Measurements from ENCODE around the gene GJC1. TPM values are rescaled to one million over a fixed set of nuclear protein-coding genes. Genes with fewer than 3 reads are reported as not detected.

GJC1 gene
- total RNA-seq, 1 donor from 2014 or later = 0.53 TPM

DNA sequence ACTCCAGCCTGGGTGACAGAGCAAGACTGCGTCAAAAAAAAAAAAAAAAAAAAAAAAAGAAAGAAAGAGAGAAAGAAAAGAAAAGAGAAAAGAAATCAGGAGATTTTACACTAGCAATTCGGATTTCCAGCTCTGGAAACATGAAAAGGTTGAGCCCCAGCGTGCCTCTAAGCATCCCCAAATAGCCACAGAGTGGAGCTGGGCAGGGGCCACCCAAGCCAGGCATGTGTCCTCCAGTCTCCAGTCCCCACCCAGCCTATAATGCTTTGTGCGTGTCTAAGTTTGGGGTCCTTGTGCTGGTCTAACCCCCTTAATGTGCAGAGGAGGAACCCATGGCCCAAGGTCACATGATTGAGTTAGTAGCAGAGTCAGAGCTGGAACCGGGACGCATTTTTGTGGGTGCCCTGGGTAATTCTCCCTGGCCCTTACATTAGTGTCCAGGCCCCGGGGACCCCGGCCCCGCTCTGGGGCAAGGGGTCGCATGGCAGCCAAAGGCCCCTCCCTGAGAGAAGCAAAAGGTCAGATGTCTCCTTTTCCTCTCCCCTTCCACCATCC lies 51.4 kb downstream of the GJC1 start:
- FAIRE-seq (no peak), DNase-seq (ENCODE audit: low read depth) (no peak)
- TF ChIP-seq, protein P1, sequence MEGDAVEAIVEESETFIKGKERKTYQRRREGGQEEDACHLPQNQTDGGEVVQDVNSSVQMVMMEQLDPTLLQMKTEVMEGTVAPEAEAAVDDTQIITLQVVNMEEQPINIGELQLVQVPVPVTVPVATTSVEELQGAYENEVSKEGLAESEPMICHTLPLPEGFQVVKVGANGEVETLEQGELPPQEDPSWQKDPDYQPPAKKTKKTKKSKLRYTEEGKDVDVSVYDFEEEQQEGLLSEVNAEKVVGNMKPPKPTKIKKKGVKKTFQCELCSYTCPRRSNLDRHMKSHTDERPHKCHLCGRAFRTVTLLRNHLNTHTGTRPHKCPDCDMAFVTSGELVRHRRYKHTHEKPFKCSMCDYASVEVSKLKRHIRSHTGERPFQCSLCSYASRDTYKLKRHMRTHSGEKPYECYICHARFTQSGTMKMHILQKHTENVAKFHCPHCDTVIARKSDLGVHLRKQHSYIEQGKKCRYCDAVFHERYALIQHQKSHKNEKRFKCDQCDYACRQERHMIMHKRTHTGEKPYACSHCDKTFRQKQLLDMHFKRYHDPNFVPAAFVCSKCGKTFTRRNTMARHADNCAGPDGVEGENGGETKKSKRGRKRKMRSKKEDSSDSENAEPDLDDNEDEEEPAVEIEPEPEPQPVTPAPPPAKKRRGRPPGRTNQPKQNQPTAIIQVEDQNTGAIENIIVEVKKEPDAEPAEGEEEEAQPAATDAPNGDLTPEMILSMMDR (IDR thresholded peaks at IDR 0.05; ENCODE audit: insufficient read depth, low read length, severe bottlenecking) = no peak
- Histone ChIP-seq H3K27me3 (ENCODE audit: control insufficient read depth, insufficient read depth, low read length) (peaks cover 2% of the 10 kb centered on the region), H3K4me3 (ENCODE audit: low read depth, low read length) (no peak overlapping the region), H3K36me3 (ENCODE audit: control insufficient read depth, insufficient read depth, low read length) (no peaks in the 10 kb centered on the region)

DNA sequence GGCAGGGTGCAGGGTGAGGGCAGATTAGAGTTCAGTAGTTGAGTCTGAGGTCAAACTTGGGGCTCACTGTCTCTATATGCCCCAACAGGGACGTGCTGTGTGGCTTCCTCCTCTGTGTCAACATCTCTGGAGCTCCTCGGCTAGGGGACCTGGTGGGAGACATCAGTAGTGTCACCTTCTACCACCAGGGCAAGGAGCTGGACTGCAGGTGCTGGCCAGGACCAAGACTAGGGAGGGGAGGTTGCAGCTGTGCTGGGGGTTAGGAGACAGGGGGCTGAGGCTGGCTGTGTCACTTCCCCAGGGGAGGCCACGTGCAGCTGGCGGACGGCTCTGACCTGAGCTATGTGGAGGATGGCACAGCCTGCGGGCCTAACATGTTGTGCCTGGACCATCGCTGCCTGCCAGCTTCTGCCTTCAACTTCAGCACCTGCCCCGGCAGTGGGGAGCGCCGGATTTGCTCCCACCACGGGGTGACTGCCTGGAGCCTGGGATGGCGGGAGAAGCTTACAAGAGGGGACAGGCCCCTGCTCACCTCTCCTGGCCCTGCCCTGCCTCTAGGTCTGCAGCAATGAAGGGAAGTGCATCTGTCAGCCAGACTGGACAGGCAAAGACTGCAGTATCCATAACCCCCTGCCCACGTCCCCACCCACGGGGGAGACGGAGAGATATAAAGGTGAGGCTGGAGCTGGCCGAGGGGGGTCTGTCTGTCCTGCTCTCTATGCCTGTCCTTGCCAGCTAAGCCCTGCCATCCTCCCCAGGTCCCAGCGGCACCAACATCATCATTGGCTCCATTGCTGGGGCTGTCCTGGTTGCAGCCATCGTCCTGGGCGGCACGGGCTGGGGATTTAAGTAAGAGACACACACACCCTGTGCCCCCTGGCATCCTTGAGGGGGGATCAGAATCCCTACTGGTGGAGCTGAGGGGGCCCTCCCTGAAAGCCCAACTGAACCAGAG lies 52.4 kb downstream of the GJC1 start:
- H3K27me3 ChIP-seq (ENCODE audit: control insufficient read depth, insufficient read depth, low read length) = peaks cover 4% of the 10 kb centered on the region
- FAIRE-seq (peak; percentile 28), DNase-seq (ENCODE audit: low read depth) (no peak)
- TF ChIP-seq, protein P1 (IDR thresholded peaks at IDR 0.05; ENCODE audit: insufficient read depth, low read length, severe bottlenecking) = no peak
- no peaks in the 10 kb centered on the region for H3K36me3 ChIP-seq (ENCODE audit: control insufficient read depth, insufficient read depth, low read length)
- no peak overlapping the region for H3K4me3 ChIP-seq (ENCODE audit: low read depth, low read length)

DNA sequence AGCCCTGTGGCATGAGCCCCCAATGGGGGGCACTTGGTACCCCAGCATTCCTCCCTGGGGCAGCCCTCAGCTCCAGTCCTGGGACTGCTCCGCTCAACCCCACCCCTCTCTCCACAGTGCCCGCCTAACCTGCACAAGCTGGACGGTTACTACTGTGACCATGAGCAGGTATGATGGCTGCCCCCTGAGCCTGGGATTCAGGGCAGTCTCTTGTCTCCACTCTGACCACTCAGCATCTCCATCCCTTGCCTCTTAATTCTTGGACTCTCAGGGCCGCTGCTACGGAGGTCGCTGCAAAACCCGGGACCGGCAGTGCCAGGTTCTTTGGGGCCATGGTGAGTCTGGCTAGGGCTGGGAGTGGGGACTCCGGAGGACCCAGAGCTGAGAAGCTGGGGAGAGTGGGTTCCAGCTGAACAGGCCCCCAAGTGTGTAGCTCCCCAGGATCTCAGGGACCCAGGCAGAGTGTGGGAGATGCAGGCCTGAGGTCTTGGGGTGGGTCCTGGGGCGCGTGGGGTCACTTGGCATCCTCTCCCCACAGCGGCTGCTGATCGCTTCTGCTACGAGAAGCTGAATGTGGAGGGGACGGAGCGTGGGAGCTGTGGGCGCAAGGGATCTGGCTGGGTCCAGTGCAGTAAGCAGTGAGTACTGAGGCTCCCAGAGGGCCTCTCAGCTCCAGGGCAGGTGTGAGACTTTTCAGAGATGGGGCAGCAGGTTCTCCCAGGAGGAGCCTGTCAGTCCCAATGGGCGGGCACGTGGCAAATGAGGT lies 53.3 kb downstream of the GJC1 start:
- Histone ChIP-seq H3K36me3 (ENCODE audit: control insufficient read depth, insufficient read depth, low read length) (no peaks in the 10 kb centered on the region), H3K27me3 (ENCODE audit: control insufficient read depth, insufficient read depth, low read length) (peaks cover 4% of the 10 kb centered on the region), H3K4me3 (ENCODE audit: low read depth, low read length) (no peak overlapping the region)
- no peak for DNase-seq (ENCODE audit: low read depth)
- TF ChIP-seq, protein P1 (IDR thresholded peaks at IDR 0.05; ENCODE audit: insufficient read depth, low read length, severe bottlenecking) = no peak
- no peak for FAIRE-seq

DNA sequence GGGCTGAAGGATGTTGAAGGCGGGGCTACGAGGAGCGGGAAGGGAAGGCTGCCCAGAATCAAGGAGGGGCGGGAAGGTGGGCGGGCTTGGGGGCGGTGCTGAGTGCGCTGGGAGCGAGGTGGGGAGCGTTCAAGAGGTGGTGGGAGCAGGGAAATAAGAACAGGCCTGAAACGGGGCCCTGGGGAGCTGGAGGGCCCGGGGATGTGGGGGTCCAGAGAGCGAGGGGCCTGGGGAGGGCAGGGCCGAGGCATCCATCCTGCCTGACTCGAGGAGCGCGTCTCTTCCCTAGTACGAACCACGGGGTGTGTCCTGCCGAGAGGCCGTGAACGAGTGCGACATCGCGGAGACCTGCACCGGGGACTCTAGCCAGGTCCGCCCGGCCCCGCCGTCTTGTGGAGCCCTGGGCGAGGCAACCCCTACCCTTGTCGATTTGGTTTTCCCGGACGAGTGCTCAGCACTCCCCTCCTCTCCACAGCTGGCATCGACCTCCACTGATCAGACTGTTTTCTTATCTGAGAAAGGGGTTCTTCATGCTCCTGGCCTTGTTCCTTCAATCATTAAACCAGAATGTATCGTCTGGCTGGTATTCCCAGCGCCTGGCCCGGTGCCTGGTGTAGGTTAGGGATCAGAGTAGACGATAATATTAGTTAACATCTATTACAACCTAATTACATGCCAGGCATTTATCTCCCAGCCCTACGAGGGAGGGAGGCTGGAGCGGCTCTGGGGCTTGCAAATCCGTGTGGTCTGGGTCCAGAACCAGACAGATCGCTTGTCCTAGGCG lies 54.1 kb downstream of the GJC1 start:
- Histone ChIP-seq H3K36me3 (ENCODE audit: control insufficient read depth, insufficient read depth, low read length) (no peaks in the 10 kb centered on the region), H3K27me3 (ENCODE audit: control insufficient read depth, insufficient read depth, low read length) (peaks cover 4% of the 10 kb centered on the region), H3K4me3 (ENCODE audit: low read depth, low read length) (peak overlapping the region; percentile 59)
- FAIRE-seq = no peak
- DNase-seq (ENCODE audit: low read depth) = no peak
- TF ChIP-seq, protein P1 (IDR thresholded peaks at IDR 0.05; ENCODE audit: insufficient read depth, low read length, severe bottlenecking) = no peak

DNA sequence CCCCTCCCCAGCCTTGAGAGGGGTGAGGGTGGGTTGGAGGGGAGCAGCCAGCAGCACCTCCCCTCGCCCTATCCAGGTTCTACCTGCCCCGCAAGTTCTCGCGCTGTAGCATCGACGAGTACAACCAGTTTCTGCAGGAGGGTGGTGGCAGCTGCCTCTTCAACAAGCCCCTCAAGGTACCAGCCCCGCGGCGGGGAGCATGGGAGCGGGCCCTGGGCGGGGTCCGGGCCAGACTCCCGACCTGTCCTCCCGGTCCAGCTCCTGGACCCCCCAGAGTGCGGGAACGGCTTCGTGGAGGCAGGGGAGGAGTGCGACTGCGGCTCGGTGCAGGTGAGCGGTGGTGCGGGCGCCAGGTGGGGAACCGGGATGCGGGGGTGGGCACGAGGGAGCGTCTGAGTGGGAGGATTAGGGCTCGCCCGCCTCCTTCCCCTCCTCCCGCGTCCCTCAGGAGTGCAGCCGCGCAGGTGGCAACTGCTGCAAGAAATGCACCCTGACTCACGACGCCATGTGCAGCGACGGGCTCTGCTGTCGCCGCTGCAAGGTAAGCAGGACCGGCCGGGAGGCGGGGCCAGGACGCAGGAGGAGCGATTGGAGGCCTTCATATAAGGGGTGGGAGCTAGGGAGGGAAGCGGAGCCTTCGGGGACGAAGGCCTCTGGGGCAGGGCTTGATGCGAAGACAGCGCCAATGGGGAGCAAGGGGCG lies 54.8 kb downstream of the GJC1 start:
- Histone ChIP-seq H3K27me3 (ENCODE audit: control insufficient read depth, insufficient read depth, low read length) (peaks cover 4% of the 10 kb centered on the region), H3K36me3 (ENCODE audit: control insufficient read depth, insufficient read depth, low read length) (no peaks in the 10 kb centered on the region), H3K4me3 (ENCODE audit: low read depth, low read length) (peak overlapping the region; percentile 59)
- TF ChIP-seq, protein P1 (IDR thresholded peaks at IDR 0.05; ENCODE audit: insufficient read depth, low read length, severe bottlenecking) = no peak
- DNase-seq (ENCODE audit: low read depth) (peak; percentile 96), FAIRE-seq (peak; percentile 73)

Measured in bronchial epithelial cell (primary cell).